Measurements from ENCODE around the gene INPP5A.

Gene INPP5A

DNA sequence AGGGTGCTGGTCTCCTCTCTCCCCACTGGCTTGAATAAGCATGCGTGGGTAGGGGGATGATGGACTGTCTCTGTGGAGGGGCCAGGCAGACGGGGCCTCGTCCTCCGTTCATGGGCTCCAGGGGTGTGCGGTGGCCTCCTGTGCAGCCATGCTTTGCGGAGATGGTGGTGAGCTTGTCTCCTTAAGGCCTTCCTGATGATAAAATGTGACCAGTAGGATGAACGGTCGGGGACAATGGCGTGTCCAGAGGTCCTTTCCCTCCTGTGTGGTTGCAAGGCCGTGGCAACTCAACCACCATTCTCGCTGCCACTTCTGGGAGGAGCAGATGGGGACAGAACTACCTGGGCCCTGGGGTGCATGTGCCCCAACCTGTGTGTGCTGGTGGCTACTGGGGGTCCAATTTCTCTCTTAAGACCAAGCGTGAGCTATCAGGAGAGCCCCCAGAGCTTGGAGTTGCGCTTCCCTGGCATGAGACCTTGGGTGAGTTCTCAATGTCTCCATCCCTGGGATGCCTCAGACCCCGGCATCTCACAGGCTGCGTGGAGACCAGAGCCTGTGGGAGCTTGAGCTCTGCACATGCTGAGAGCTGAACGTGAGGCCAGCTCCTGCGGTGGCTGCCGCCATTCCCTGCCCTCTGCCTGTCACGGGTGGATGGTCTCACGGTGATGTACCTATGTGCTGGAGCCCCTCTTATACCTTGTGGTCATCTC is 112.2 kb downstream of the INPP5A start:
- no peak for DNase-seq

DNA sequence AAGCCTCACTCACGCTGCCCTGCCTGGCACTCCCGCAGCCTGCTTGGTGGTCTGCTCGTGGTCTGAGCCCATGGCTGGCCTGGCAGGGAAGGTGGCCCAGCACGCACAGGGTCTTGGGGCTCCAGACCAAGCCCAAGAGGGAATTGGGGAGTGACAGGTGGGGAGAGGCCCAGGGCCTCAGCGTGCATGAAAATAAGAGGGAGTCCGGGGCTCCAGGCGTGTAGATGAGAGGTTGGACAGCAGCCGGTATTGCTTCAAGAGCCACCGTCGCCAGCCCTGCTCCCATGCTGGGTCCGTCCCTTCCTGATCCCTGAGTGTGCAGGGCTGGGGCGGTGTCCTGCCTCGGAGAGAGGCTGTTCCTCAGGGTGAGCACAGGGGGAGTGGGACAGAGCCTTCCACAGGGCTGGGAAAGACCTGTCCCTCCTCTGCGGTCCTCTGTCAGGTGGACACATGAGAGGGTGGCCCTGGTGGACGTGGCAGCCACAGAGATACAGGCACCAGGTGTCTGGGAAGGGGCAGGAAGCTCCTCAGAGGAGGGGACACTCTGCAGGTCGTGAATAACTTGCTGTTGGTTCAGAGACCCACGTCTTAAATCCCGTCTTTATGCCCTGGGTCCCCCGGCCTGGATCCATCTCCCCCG is 113.1 kb downstream of the INPP5A start:
- no peak for DNase-seq

DNA sequence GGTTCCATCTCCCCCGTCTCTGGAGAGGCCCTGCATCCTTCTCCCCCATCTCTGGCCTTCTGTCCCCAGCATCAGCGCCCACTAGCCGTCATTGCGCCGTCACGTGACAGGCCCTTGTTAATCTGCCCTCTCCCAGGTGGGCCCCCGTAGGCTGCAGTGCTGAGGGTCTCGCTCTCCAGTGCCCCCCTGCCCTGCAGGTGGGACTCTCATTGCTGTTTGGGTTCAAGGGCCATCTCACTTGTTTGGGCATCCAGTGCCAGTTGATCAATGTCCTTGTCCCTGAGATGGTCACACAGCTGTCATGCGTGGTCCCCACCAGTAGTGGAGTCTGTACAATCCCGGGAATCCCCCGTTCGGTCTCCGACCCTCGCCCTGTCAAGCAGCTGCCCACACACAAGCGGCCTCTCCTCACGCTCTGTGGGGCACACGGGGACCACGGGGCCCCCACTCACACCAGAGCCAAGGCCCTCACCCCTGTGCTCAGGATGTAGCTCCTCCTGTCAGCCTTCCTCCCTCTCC is 114.0 kb downstream of the INPP5A start:
- no peak for DNase-seq

- DNase-seq, result no peak
These were observed 114.9 kb downstream of the INPP5A start for GRCh38 chr10:132652446-132652845.

GRCh38 chr10:132652936-132653590 is 115.5 kb downstream of the INPP5A start:
- no peak for DNase-seq

- DNase-seq, result no peak
These were observed 116.1 kb downstream of the INPP5A start for GRCh38 chr10:132653721-132654120.

DNA sequence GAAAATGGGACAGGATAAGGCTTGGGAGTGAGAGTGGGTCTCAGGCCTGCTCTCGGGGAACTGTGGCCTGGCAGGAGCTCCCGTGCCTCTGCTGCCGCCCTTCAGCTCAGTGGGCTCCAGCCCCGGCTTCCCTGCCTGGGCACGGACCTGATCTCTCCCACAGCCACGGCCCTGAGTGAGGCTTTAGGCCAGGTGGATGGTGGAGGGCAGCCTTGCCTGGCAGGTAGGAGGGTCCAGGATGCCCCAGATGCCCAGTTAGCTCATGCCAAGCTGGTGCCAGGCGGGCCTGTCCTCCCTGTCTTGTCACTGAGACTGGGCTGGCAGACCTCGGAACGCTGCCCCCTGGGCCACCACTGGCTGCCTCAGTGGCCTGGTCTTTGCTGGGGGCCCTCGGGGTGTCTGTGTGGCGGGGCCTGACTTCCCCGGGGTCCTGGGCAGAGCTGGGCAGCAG is 116.6 kb downstream of the INPP5A start:
- DNase-seq, result no peak

- peak; percentile 39 for DNase-seq
These were observed 117.4 kb downstream of the INPP5A start for GRCh38 chr10:132654708-132655661.

DNA sequence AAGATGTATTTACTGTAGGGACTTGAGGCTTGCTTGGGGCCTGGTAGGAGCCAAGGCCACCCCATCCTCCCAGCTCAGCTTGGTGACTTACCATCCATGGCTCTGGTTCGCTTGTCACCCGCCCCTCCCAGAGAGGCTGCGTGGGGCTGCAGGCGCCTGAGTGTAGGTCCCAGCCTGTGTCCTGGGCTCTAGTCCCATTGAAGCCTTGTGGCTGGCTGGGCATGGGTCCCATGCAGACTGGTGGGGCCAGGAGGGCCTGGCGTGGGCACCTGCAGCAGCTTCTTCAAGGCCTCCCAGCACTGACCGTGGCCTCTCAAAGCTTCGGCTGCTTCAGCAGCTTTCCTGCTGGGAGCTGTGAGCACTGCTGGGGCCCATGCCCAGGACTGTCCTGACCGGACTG is 118.1 kb downstream of the INPP5A start:
- no peak for DNase-seq

DNA sequence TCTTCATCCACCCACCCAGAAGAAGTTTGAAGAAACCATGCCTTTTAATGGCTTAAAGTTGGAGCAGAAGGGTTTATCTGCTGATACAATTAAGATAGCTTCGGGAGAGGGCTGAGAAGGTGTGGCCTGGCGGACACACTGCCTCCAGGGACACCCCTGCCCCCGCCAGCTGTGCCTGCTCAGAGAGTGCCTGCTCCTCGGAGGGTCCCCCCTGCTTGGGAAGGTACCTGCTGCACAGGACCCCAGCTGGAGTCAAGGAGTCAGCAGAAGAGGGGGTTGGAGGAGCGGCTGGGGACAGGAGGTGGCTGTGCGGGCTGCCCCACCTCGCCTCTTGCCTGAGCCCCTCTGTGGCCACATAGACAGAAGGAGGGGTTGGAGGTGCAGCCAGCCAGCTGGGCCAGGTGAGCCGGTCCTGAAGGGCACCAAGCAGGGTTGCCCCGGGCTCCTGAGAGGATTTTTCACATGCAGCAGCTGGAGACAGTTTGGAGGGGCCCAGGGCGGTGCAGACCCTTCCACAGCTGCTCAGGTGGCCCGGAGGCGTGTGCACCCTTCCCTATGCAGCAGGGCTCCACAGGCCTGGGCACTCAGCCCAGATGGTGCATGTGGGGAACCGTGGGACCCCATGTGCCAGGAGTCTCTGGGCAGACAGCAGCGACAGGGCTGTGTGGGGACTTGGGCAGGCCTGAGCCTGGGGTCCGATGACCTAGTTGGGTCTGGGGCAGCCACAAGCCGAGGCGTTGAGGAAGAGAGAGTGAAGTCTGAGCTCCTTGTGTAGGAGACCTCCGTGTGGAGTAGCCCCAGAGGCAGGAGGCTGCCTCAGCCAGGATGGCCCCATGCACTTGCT is 118.9 kb downstream of the INPP5A start:
- no peak for DNase-seq

GRCh38 chr10:132657127-132657706 is 119.6 kb downstream of the INPP5A start:
- DNase-seq, result no peak

GRCh38 chr10:132657748-132658147 is 120.2 kb downstream of the INPP5A start:
- no peak for DNase-seq

- DNase-seq, result no peak
These were observed 121.1 kb downstream of the INPP5A start for GRCh38 chr10:132658546-132659205.

DNA sequence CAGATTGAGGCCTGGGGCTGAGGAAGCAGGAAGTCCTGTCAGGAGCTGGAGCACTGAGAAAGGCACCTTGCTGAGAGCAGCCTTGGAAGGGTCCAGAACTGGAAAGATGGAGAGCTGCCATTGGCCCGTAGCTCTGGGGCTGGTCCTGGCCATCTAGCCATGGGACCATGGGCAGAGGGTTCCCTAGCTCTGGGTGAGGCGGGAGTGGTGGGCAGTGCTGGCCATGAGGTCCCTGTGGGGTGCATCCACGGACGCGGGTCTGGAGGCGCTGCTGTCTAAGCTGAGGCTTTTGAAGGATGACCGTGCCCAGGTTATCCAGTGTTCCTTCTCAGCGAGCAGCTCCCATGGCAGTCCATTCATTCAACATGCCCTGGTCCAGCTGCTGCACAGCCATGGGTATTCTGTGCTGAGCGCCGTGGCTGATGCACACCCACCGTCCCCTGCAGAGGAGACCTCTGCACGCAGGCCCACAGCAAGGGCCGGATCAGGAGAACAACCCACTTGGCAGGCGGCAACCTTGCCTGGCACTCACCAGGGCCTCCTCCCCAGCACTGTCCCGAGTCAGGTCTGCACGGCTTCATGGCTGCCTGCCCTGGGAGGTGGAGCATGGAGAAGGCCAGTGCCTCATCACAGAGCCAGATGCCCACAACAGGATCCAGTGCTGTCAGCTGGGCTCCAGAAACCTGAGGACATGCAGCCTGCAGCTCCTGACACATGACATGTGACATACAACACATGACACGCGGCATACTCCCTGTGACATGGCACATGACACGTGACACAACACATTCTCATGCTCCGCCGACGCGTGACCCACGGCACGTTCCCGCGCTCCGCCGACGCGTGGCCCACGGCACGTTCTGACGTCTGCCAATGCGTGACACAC is 121.9 kb downstream of the INPP5A start:
- DNase-seq, result no peak

DNA sequence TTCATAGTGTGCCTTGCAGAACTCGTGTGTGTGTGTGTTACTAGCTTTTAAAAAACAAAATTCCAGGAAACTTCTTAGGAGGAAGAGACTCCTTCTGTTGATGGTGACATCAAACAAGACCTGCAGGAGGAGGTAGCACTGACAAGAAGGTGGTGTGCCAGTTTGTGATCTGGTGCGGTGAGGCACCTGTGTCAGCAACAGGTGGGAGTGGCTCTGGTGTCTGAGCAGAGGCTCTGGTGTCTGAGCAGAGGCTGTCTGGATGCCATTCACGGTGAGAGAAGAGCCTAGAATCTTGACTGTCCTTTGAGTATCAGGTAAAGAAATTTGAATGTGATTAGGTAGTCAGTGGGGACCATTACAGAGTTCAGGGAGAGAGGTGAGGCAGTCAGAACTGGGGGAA is 122.8 kb downstream of the INPP5A start:
- DNase-seq, result no peak

DNA sequence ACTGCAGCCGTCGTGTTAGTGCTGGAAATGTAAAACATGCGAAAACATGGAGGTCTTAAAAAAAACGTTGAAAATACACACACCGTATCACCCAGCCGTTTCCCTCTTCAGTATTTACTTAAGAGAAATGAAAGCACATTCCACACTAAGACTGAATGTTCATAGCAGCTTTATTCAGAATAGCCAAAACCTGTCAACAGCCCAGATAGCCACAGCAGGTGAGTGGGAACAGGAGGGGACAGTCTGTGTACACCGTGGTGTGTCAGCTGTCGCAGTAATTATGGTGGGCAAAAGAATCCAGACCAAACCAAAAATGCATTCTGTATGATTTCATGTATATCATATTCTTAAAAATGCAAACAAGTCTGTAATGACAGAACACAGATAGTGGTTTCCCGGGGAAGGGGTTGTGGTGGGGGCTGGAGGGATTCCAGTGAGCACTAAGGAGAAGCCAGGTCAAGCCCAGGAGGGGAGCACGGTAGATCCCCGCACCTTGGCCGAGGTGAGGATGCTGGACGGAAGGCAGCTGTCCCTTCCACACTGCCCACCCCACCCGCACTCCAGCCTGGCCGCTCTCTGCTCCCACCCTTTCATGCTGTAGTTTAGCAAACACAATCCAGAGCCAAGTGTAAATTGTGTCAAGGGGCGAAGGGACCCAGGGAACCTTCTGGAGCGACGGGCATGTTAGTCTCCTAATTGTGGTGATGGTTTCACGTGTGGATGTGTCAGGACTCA is 124.8 kb downstream of the INPP5A start:
- DNase-seq, result no peak

- no peak for DNase-seq
These were observed 126.2 kb downstream of the INPP5A start for GRCh38 chr10:132663666-132664365.

GRCh38 chr10:132664407-132664806 is 126.8 kb downstream of the INPP5A start:
- no peak for DNase-seq
